GM21576 (cell line): ENCODE results near the gene MYO1A.
"Not testable (repeated sequence)": the region's sequence is repeated elsewhere in the genome, so short reads cannot be mapped to it uniquely, and the experiment has no call there.

Source experiments
- ATAC-seq: cut with Tn5 transposase; IDR thresholded peaks from one replicate; pipeline ENCODE4 v1.9.1; 2021; ENCODE audit warnings: mild to moderate bottlenecking, moderate library complexity; ENCODE audit not compliant: unreplicated experiment

The MYO1A gene

GRCh38 chr12:56996793-56997545 is 53.0 kb downstream of the MYO1A start:
- ATAC-seq: no peak

DNA sequence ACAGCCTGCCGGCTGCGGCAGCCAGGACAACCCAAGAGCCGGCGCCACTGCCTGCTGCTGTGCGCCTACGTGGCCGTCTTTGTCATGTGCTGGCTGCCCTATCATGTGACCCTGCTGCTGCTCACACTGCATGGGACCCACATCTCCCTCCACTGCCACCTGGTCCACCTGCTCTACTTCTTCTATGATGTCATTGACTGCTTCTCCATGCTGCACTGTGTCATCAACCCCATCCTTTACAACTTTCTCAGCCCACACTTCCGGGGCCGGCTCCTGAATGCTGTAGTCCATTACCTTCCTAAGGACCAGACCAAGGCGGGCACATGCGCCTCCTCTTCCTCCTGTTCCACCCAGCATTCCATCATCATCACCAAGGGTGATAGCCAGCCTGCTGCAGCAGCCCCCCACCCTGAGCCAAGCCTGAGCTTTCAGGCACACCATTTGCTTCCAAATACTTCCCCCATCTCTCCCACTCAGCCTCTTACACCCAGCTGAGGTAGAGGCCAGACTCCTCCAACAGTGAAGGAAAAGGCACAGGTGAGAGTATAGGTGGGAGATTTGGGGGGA is 53.9 kb downstream of the MYO1A start:
- no peak for ATAC-seq

DNA sequence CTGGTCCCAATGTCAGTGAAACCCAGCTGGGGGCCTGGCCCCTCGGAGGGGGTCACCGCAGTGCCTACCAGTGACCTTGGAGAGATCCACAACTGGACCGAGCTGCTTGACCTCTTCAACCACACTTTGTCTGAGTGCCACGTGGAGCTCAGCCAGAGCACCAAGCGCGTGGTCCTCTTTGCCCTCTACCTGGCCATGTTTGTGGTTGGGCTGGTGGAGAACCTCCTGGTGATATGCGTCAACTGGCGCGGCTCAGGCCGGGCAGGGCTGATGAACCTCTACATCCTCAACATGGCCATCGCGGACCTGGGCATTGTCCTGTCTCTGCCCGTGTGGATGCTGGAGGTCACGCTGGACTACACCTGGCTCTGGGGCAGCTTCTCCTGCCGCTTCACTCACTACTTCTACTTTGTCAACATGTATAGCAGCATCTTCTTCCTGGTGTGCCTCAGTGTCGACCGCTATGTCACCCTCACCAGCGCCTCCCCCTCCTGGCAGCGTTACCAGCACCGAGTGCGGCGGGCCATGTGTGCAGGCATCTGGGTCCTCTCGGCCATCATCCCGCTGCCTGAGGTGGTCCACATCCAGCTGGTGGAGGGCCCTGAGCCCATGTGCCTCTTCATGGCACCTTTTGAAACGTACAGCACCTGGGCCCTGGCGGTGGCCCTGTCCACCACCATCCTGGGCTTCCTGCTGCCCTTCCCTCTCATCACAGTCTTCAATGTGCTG is 54.6 kb downstream of the MYO1A start:
- no peak for ATAC-seq

DNA sequence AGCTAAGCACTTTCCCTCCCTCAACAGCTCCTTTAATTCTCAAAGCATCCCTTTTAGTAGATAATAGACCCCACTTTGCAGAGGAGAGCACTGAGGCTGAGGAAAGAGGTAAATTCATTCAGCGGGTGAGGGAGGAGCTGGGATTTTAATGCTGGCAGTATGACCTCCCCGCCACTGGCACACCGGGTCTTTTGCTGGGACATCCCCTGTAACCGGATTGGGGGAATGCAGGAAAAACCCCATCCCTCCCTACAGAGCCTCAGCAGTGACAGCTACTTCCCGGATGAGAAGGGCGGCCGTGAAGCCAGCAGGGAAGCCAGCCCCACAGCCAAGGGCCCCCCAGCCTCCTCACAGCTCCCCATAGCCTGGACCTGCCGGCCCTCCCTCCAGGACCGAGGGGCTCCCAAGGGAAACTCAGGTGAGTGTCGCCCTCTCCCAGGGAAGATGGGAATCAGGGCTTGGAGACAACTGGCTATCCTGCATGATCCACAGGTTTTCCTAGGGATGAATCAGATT is 55.6 kb downstream of the MYO1A start:
- no peak for ATAC-seq

- ATAC-seq: no peak
Measured at GRCh38 chr12:56993346-56993745, 56.6 kb downstream of the MYO1A start.

DNA sequence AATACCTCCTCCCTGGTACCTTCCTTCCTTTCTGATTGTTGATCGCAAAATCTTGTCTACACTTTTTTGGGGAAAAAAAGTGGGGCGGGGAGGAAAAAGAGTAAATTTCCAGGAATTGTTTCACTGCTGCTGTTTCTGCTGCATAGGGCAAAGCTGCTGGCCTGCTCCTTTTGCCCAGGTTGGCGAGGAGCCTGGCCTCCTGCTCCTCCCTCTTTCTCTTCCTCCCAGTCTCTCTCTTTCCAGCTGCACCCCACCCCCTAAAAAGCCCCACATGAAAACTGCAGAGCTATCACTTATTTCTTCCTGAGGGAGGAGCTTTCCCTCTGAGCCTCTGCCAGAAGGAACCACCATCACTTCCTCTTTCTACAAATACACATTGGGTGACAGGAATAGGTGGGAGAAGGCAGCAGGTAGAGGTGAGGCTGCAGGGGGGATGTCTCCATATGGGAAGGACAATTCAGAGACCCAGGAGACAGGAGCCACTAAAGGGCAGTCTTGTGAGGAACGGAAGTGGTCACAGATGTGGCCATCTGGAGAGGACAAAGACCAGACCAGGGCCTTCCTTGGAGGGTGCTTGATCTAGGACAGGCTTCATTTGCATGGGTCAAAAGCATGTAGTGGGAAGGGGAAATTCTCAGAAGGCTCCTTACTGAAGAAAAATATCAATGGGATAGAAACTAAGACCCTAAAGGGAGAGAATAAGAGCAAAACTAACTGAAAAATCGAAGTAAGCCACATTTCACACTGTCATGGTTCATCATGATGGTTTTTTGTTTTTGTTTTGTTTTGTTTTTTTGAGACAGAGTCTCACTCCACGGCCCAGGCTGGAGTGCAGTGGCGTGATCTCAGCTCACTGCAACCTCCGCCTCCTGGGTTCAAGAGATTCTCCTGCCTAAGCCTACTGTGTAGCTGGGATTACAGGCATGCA is 58.3 kb downstream of the MYO1A start:
- no peak for ATAC-seq

DNA sequence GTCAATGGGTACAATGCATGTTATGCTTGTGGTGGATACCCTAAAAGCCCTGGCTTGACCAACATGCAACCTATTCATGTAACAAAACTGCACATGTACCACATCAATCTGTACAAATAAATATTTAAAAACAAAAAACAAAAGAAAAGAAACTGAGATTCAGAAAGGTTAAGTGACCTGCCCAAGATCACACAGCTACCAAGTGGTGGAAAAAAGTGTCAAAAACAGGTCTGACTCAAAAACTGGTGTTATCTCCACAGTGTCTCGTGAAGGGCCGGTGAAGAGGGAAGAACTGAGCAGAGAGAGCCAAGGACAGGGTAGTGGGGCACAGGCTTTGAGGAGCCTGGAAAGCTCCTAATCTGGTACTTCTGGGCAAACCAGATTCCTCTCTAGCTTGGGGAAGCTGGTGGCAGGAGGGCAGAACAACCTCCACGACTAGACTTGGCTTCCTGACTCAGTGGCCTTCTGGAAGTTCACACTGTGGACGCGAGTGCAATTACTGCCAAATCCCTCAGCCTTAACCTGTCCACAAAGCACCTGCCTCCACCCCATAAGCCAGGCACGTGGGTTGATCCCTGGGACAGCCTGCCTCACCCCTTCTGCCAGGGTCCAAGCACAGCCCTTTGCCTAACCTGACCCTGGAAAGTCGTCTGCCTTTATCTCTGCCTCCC is 59.1 kb downstream of the MYO1A start:
- no peak for ATAC-seq

- ATAC-seq: no peak
Measured at GRCh38 chr12:56989861-56990610, 59.9 kb downstream of the MYO1A start.

GRCh38 chr12:56988207-56988739 is 61.7 kb downstream of the MYO1A start:
- no peak for ATAC-seq

- no peak for ATAC-seq
Measured at GRCh38 chr12:56987551-56988053, 62.3 kb downstream of the MYO1A start.

GRCh38 chr12:56987011-56987410 is 62.9 kb downstream of the MYO1A start:
- no peak for ATAC-seq

- ATAC-seq: not testable (repeated sequence)
Measured at GRCh38 chr12:56985714-56986113, 64.2 kb downstream of the MYO1A start.

GRCh38 chr12:56983386-56983785 is 66.5 kb downstream of the MYO1A start:
- no peak for ATAC-seq

GRCh38 chr12:56982578-56983236 is 67.2 kb downstream of the MYO1A start:
- not testable (repeated sequence) for ATAC-seq

GRCh38 chr12:56980941-56981530 is 68.9 kb downstream of the MYO1A start:
- ATAC-seq: no peak

GRCh38 chr12:56980268-56980667 is 69.7 kb downstream of the MYO1A start:
- no peak for ATAC-seq

- ATAC-seq: no peak
Measured at GRCh38 chr12:56979628-56980027, 70.3 kb downstream of the MYO1A start.
